Hepatocyte (in vitro differentiated cells): ENCODE results near the gene ITGA11.

Source experiments
- CTCF ChIP-seq: fragments of 200-600 bp; sonication (generic); IDR thresholded peaks from 2 replicates; pipeline ENCODE4 v1.5.1; 2016; ENCODE audit warnings: antibody characterized with exemption, mild to moderate bottlenecking; ENCODE audit not compliant: poor library complexity
- EZH2 ChIP-seq: fragments of 200-600 bp; sonication (generic); IDR thresholded peaks from 2 replicates; pipeline ENCODE4 v1.6.1; 2016; ENCODE audit warnings: antibody characterized with exemption, mild to moderate bottlenecking, borderline replicate concordance

- TF ChIP-seq EZH2: no peak
- no peak for TF ChIP-seq CTCF
These were observed 4.0 kb downstream of the ITGA11 start for GRCh38 chr15:68427963-68428362.
